Natural killer cell (primary cell): ENCODE results near the gene ASPHD1. TPM values are rescaled to one million over a fixed set of nuclear protein-coding genes. Genes with fewer than 3 reads are reported as not detected.
A peak's percentile ranks its signal among the peaks of the same experiment; 100 is the strongest.

ENCODE experiments used
- ATAC-seq, 3 donors: fragments of 150-1000 bp in 2 of 3; fragments of 200-7000 bp in 1 of 3; cut with Tn5 transposase; 1 replicate in 1 of 3; 2 replicates in 2 of 3; pipeline ENCODE4 v1.10.0; 2021; ENCODE audit warnings: mild to moderate bottlenecking in 2 of 3, moderate library complexity in 2 of 3
- DNase-seq, 2 donors: peaks; one replicate each; pipeline versions ENCODE4 v3.0.0 to v3.0.0-alpha.2; 2013 to 2021; ENCODE audit warnings: mixed read lengths in 1 of 2
- H3K27ac ChIP-seq: one replicate; pipeline ENCODE4 v1.5.1; 2013; ENCODE audit warnings: mild to moderate bottlenecking, low read length
- H3K27me3 ChIP-seq: one replicate; pipeline ENCODE4 v1.6.1; 2013; ENCODE audit warnings: low read length; ENCODE audit not compliant: control insufficient read depth, insufficient read depth
- H3K36me3 ChIP-seq: one replicate; pipeline ENCODE4 v1.6.1; 2013; ENCODE audit warnings: low read length; ENCODE audit not compliant: control insufficient read depth, insufficient read depth
- H3K4me1 ChIP-seq: one replicate; pipeline ENCODE4 v1.6.1; 2013; ENCODE audit warnings: low read length; ENCODE audit not compliant: control insufficient read depth, insufficient read depth
- H3K4me3 ChIP-seq: one replicate; pipeline ENCODE4 v1.5.1; 2013; ENCODE audit warnings: low read length
- H3K9me3 ChIP-seq: one replicate; pipeline ENCODE4 v1.6.1; 2013; ENCODE audit warnings: low read length; ENCODE audit not compliant: control insufficient read depth, insufficient read depth
- H3K27ac Mint-ChIP-seq, 2 donors: one replicate each; pipeline ENCODE4 v1.8.0; 2022; ENCODE audit warnings: mild to moderate bottlenecking in 2 of 2, mixed read lengths in 2 of 2, moderate library complexity in 1 of 2
- H3K27me3 Mint-ChIP-seq, 2 donors: one replicate each; pipeline ENCODE4 v1.8.0; 2022; ENCODE audit warnings: low read depth in 2 of 2, mixed read lengths in 2 of 2
- H3K36me3 Mint-ChIP-seq: one replicate; pipeline ENCODE4 v1.8.0; 2022; ENCODE audit warnings: mixed read lengths
- H3K4me1 Mint-ChIP-seq, 2 donors: one replicate each; pipeline ENCODE4 v1.8.0; 2022; ENCODE audit warnings: mixed read lengths in 2 of 2
- H3K4me3 Mint-ChIP-seq: one replicate; pipeline ENCODE4 v1.8.0; 2022; ENCODE audit warnings: mild to moderate bottlenecking, moderate library complexity, mixed read lengths
- H3K9me3 Mint-ChIP-seq, 2 donors: one replicate each; pipeline ENCODE4 v1.8.0; 2022; ENCODE audit warnings: mixed read lengths in 2 of 2
- CTCF ChIP-seq: fragments of 200-600 bp; IDR thresholded peaks from one replicate; pipeline ENCODE4 v1.8.0; 2022; ENCODE audit warnings: antibody characterized with exemption
- WGBS: methylation state at CpG from one replicate; pipeline ENCODE4 v1.1.7; 2013; ENCODE audit warnings: missing lambda C conversion rate; ENCODE audit not compliant: insufficient coverage; 5-methylcytosine and 5-hydroxymethylcytosine counted together
- intact Hi-C: fragments of 100-400 bp; cut with micrococcal nuclease; formaldehyde crosslinking; loops from one replicate; pipeline ENCODE4 v1.14.2; 2022
- total RNA-seq, 4 donors: library from RNA; stranded (reverse); fragments of 120-200 nt in 1 of 4; gene quantifications; one replicate each; pipeline versions ENCODE4 v1.2.3 to v1.2.4, GENCODE V29; 2013 to 2022

ASPHD1 gene
- total RNA-seq, 3 donors from 2014 or later (not counting 1 experiment from before 2014, with no cell fraction given) = not detected

DNA sequence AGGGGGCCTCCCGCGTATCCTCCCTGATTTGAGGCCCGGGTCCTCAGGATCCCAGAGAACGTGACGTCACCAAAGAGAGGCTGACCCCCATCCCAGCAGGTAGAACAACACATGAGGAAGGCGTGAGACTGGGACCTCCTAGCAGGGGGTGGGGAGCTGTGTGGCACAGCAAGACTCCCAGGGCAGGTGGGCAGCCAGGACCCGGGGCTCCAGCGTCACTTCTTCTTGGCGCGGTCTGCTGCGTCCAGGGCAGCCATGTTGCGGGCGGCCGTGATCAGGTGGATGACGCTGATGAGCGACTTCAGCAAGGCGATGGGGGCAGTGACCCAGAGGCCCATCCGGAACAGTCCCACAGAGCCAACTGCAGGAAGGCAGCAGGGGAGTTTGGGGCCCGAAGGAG is 41.3 kb upstream of the ASPHD1 start:
- Histone ChIP-seq H3K9me3 (no peaks in the 10 kb centered on the region), H3K36me3 (peaks cover 23% of the 10 kb centered on the region), H3K4me3 (no peak overlapping the region), H3K4me1 (peaks cover 26% of the 10 kb centered on the region), H3K27ac (no peak overlapping the region), H3K27me3 (no peaks in the 10 kb centered on the region)
- 98% methylated on average over 18 of the region's 19 CpGs for WGBS
- no peak for ATAC-seq
- H3K27me3 Mint-ChIP-seq = no peaks in the 10 kb centered on the region
- intact Hi-C loops = no loop called here
- no peaks in the 10 kb centered on the region for H3K9me3 Mint-ChIP-seq
- H3K4me1 Mint-ChIP-seq = peaks cover 18 to 29% of the 10 kb centered on the region in 2 donors
- no peak for DNase-seq
- H3K36me3 Mint-ChIP-seq = no peaks in the 10 kb centered on the region
- no peak overlapping the region for H3K4me3 Mint-ChIP-seq
- TF ChIP-seq CTCF = no peak
- no peak overlapping the region for H3K27ac Mint-ChIP-seq

GRCh38 chr16:29860218-29860617 is 40.1 kb upstream of the ASPHD1 start:
- Histone ChIP-seq H3K4me3 (no peak overlapping the region), H3K27me3 (no peaks in the 10 kb centered on the region), H3K27ac (no peak overlapping the region), H3K4me1 (peaks cover 26% of the 10 kb centered on the region), H3K36me3 (peaks cover 23% of the 10 kb centered on the region), H3K9me3 (no peaks in the 10 kb centered on the region)
- ATAC-seq = no peak
- TF ChIP-seq CTCF = no peak
- H3K27ac Mint-ChIP-seq = no peak overlapping the region
- DNase-seq = no peak
- intact Hi-C loops = loop anchor here (5.0 kb wide), 2 partner anchors 43 to 158 kb away; partner anchors contain the start of gene PAGR1
- H3K4me3 Mint-ChIP-seq = no peak overlapping the region
- H3K9me3 Mint-ChIP-seq = no peaks in the 10 kb centered on the region
- no peaks in the 10 kb centered on the region for H3K27me3 Mint-ChIP-seq
- H3K4me1 Mint-ChIP-seq = peaks cover 18 to 29% of the 10 kb centered on the region in 2 donors
- 96% methylated on average over 9 of the region's 9 CpGs for WGBS
- H3K36me3 Mint-ChIP-seq = no peaks in the 10 kb centered on the region

DNA sequence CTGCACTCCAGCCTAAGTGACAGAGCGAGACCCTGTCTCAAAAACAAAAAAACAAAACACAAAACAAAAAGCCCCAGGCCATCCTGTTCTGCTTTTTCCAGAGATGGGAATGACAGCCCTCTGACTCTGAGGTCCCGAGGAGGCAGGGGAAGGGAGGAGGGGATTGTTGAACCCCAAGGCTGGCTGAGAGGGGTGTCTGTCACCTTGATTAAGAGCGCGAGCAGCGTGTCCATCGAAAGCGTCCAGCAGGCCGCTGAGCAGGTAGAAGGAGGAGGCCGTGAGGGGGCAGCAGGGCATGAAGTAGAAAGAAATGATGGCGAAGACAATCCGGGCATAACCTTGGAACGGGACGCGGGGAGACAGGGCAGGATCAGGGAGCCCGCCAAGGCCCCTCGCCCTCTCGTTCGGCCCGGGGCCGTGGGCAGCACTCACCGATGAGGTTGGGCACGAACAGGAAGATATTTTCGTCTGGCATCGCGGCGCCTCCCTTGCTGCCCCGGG is 37.9 kb upstream of the ASPHD1 start:
- intact Hi-C loops = loop anchor here (2.0 to 5.0 kb wide), 3 partner anchors 45 to 160 kb away; partner anchors contain the start of gene PAGR1
- ATAC-seq (no peak), DNase-seq (no peak)
- no peaks in the 10 kb centered on the region for H3K9me3 Mint-ChIP-seq
- no peaks in the 10 kb centered on the region for H3K9me3 ChIP-seq
- no peaks in the 10 kb centered on the region for H3K27me3 Mint-ChIP-seq
- no peaks in the 10 kb centered on the region for H3K36me3 Mint-ChIP-seq
- peak overlapping the region; percentile 91 for H3K4me3 Mint-ChIP-seq
- H3K4me1 Mint-ChIP-seq = peaks cover 18 to 29% of the 10 kb centered on the region in 2 donors
- H3K27ac Mint-ChIP-seq = peak overlapping the region; percentile 95 to 99
- no peaks in the 10 kb centered on the region for H3K27me3 ChIP-seq
- peak overlapping the region; percentile 72 for H3K4me3 ChIP-seq
- TF ChIP-seq CTCF = no peak
- H3K36me3 ChIP-seq = peaks cover 23% of the 10 kb centered on the region
- no peak overlapping the region for H3K27ac ChIP-seq
- peaks cover 26% of the 10 kb centered on the region for H3K4me1 ChIP-seq
- under 1% methylated on average over 26 of the region's 27 CpGs for WGBS
